Lung (tissue), 12 donors: ENCODE data around the gene GP1BB. TPM values are rescaled to one million over a fixed set of nuclear protein-coding genes. Genes with fewer than 3 reads are reported as not detected.

Experiments used
- ATAC-seq: fragments of 200-7000 bp; cut with Tn5 transposase; one replicate; pipeline ENCODE4 v1.9.1; 2020; ENCODE audit warnings: moderate number of reproducible peaks; ENCODE audit not compliant: insufficient read depth, low FRiP score
- DNase-seq, 3 donors: peaks; one replicate each; pipeline ENCODE4 v3.0.0-alpha.2; 2013 to 2017
- H3K27ac ChIP-seq, 2 donors: one replicate each; pipeline ENCODE4 v1.5.1; 2013; ENCODE audit warnings: mild to moderate bottlenecking in 2 of 2, moderate library complexity in 2 of 2, control low read depth in 1 of 2, inconsistent platforms in 1 of 2, low read depth in 1 of 2, low read length in 1 of 2
- H3K27me3 ChIP-seq, 3 donors: one replicate each; pipeline ENCODE4 v1.5.1; 2013; ENCODE audit warnings: low read length in 2 of 3; ENCODE audit not compliant: control insufficient read depth in 3 of 3, insufficient read depth in 3 of 3
- H3K36me3 ChIP-seq, 4 donors: one replicate each; pipeline ENCODE4 v1.5.1; 2013; ENCODE audit warnings: low read length in 4 of 4, mild to moderate bottlenecking in 1 of 4, moderate library complexity in 1 of 4; ENCODE audit not compliant: control insufficient read depth in 4 of 4, insufficient read depth in 4 of 4
- H3K4me1 ChIP-seq, 5 donors: one replicate each; pipeline ENCODE4 v1.5.1; 2013; ENCODE audit warnings: low read length in 5 of 5, mild to moderate bottlenecking in 2 of 5, moderate library complexity in 1 of 5; ENCODE audit not compliant: control insufficient read depth in 5 of 5, insufficient read depth in 5 of 5
- H3K4me3 ChIP-seq: one replicate; pipeline ENCODE4 v1.5.1; 2013; ENCODE audit warnings: mild to moderate bottlenecking, control low read depth, moderate library complexity
- H3K9ac ChIP-seq, 2 donors: one replicate each; pipeline ENCODE4 v1.5.1; 2013; ENCODE audit warnings: low read length in 2 of 2, control low read depth in 1 of 2; ENCODE audit not compliant: insufficient read depth in 1 of 2
- H3K9me3 ChIP-seq, 4 donors: one replicate each; pipeline ENCODE4 v1.5.1; 2013; ENCODE audit warnings: low read length in 3 of 4, mild to moderate bottlenecking in 1 of 4, moderate library complexity in 1 of 4; ENCODE audit not compliant: control insufficient read depth in 4 of 4, insufficient read depth in 3 of 4
- CTCF ChIP-seq: IDR thresholded peaks from 2 replicates; pipeline ENCODE4 v1.5.1; 2012; ENCODE audit warnings: mild to moderate bottlenecking; ENCODE audit errors: control extremely low read depth, extremely low read depth
- WGBS, 2 donors: extraction: QIAGEN DNeasy Blood & Tissue Kit; methylation state at CpG; one replicate each; pipeline ENCODE4 v1.1.7; 2013; 5-methylcytosine and 5-hydroxymethylcytosine counted together
- polyA plus RNA-seq, 2 donors: library from polyadenylated mRNA; stranded (reverse); fragments of 200-250 nt; gene quantifications; one replicate each; pipeline ENCODE4 v1.2.1, GENCODE V29; 2013
- total RNA-seq, 2 donors: library from RNA; depleted of rRNA in 1 of 2; stranded (reverse); fragments of >200 nt in 1 of 2; gene quantifications; one replicate each; pipeline ENCODE4 v1.2.1, GENCODE V29; 2014 to 2021
- donor health status: control.
- donor health status: control.
- donor health status: Bipolar disorder and iron deficiency.
- donor health status: healthy.
- donor health status: DM: yes; HTN: yes; CAD: no.

The GP1BB gene
- total and polyA plus RNA-seq, 4 donors, result 1.9 to 5.5 (median 3.4) TPM

GRCh38 chr22:19708321-19709011 is 14.9 kb upstream of the GP1BB start:
- H3K4me1 ChIP-seq, result no peaks in the 10 kb centered on the region
- H3K9me3 ChIP-seq, result no peaks in the 10 kb centered on the region
- TF ChIP-seq CTCF, result no peak
- H3K27me3 ChIP-seq, result no peaks in the 10 kb centered on the region
- no peak overlapping the region for H3K27ac ChIP-seq
- no peaks in the 10 kb centered on the region for H3K36me3 ChIP-seq
- H3K4me3 ChIP-seq, result no peak overlapping the region
- peak in 1 of 3 donors; percentile 7 for DNase-seq
- 74 to 88% methylated on average over 20 of the region's 20 CpGs for WGBS, 2 donors
- ATAC-seq, result peak; percentile 70
- no peak overlapping the region for H3K9ac ChIP-seq

DNA sequence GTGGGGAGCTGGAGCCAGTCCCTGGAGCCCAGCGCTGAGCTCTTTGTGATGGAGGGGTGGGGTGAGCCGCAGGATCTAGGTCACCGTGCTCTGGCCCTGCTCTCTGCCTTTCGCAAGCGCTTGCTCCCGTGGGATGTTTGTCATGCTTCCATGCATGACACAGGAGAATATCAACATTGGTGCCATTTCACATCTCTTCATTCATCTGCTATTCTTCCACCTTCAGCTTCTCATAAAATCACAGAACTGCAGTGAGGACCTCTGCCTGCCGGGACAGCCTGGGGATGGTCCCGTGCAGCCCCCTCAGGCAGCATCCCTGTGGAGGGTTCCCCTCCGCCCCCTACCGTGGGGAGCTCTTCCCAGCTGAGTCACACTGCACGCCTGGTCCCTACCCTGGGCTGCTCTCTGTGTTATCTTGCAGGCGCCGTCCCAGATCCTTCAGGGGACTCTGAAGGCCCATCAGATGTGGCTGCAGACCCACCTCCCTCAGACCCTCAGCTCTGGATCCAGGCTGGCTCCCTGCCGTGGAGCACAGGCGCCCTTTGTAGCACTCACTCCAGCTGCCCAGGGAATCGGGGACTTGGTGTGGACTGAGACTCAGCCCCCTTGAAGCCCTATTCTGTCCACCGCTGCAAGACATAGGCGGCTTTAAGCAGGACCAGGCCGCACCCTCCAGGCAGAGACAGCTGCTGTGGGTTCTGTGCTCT is 14.1 kb upstream of the GP1BB start:
- peak in 1 of 3 donors; percentile 10 for DNase-seq
- no peak overlapping the region for H3K9ac ChIP-seq

GRCh38 chr22:19710020-19710768 is 13.1 kb upstream of the GP1BB start:
- H3K4me3 ChIP-seq, result no peak overlapping the region
- no peaks in the 10 kb centered on the region for H3K9me3 ChIP-seq
- H3K36me3 ChIP-seq, result no peaks in the 10 kb centered on the region
- no peak for DNase-seq
- H3K27ac ChIP-seq, result no peak overlapping the region
- no peak overlapping the region for H3K9ac ChIP-seq
- no peaks in the 10 kb centered on the region for H3K27me3 ChIP-seq
- 89 to 91% methylated on average over 19 of the region's 19 CpGs for WGBS, 2 donors
- ATAC-seq, result no peak
- TF ChIP-seq CTCF, result no peak
- H3K4me1 ChIP-seq, result peaks cover 0 to 8% (median 0%) of the 10 kb centered on the region in 5 donors

More for the DNA sequence above, 14.1 kb upstream of the GP1BB start:
- TF ChIP-seq CTCF, result no peak
- H3K36me3 ChIP-seq, result no peaks in the 10 kb centered on the region
- ATAC-seq, result no peak
- H3K27ac ChIP-seq, result no peak overlapping the region
- no peaks in the 10 kb centered on the region for H3K9me3 ChIP-seq
- H3K27me3 ChIP-seq, result no peaks in the 10 kb centered on the region
- no peak overlapping the region for H3K4me3 ChIP-seq
- WGBS, 2 donors, result 78 to 79% methylated on average over 19 of the region's 19 CpGs
- H3K4me1 ChIP-seq, result peaks cover 0 to 5% (median 0%) of the 10 kb centered on the region in 5 donors
